Brain pericyte (primary cell): ENCODE results near the gene GSTA2.
"Not testable (repeated sequence)": the region's sequence is repeated elsewhere in the genome, so short reads cannot be mapped to it uniquely, and the experiment has no call there.

ENCODE experiments used
- DNase-seq: peaks from one replicate; pipeline ENCODE4 v3.0.0-alpha.2; 2012; ENCODE audit warnings: low read depth, low spot score

Gene GSTA2

GRCh38 chr6:52763322-52763916 is at the start of gene GSTA2:
Gene GSTA2, minus strand, starts transcription at chr6:52763475. Its CDS starts 5,528 bp downstream, at chr6:52757947.
- DNase-seq = not testable (repeated sequence)

GRCh38 chr6:52809777-52810176 is 46.5 kb upstream of the GSTA2 start:
- DNase-seq = not testable (repeated sequence)

DNA sequence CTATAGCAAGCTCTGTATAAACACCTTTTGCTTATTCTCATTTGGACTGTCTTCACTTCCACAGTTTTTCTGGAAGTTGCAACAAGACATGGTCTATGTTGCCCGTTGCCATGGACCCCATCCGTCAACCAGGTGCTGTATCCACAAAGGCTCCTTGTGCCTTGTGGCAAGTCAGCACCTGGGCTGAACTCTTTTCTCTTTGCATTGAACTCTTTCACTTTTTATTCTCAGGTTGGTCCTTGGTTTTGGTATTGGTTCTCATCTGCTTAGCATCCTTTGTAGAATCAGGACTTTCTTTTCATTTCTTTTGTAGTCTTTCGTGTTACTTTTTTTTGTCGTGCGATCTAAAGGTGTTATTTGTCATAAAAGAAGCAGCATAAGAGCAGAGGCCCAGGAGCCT is 45.4 kb upstream of the GSTA2 start:
- DNase-seq = no peak

DNA sequence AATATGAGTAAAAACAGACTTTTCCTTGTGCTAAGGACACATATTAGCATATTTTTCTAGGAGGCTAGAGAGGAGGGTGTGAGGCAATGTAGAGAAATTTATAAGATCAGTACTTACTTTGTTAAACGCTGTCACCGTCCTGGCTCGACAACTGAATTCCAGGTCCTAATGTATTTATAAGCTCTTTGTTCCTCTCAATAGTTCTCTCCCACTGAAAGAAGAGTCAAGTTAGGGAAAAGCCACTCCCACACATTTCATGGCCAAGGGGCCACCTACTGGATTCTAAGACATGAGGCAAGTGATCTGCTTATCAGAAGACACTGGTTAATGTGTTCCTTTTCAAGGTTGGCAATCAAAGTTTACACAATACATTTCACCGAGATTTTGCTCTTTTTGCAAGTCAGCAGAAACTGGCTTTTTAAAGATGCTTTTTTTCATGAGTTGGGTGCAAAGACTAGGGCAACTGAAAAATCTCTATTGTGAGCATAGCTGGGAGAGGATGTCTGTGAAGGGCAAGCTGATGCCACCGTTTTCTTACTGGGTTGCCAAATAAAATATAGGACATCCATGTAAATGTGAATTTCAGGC is 40.5 kb upstream of the GSTA2 start, which contains the start of gene GSTA1:
TSS of gene GSTA1 (minus strand) at position 149 of the 588 bp plus-strand sequence. CDS start 4,549 bp downstream, outside the sequence.
- DNase-seq = not testable (repeated sequence)

DNA sequence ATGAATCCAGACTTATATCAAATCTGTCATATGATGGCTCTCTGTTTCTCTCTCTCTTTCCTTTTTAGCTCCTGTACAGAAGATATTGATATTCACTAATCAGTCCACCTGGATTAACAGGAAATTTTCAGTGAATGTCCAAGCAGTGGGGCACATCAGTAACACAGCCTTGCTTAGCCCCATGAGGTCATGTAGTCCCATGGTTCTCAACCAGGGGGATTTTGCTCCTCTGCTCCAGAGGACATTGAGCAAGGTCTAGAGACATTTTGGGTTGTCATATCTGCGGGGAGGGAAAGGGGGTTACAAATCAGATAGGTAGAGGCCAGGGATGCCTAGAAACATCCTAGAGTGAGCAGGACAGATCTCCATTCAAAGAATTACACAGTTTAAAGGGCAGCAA is 39.5 kb upstream of the GSTA2 start:
- no peak for DNase-seq

- DNase-seq = no peak
These were observed 38.0 kb upstream of the GSTA2 start for GRCh38 chr6:52801188-52801841.

DNA sequence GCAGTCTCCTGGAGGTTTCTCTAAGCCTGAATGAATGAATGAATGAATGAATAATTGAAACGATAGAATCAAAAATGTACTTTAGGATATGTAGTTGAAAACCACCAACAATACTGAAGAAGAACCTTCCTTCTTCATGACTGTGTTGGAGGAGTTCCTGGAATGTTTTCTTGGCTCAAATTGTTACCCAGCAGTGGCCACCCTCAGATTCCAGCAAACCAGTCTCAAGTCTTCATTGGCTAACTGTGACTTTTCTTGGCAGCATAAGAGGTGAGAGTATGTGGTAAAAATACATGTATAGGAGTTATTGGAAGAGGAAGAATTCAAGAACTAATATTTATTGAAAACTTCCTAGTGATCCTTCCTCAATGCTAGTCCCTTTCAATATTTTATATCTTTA is 36.0 kb upstream of the GSTA2 start:
- DNase-seq = not testable (repeated sequence)

- DNase-seq = not testable (repeated sequence)
These were observed 31.1 kb upstream of the GSTA2 start for GRCh38 chr6:52794366-52794765.

DNA sequence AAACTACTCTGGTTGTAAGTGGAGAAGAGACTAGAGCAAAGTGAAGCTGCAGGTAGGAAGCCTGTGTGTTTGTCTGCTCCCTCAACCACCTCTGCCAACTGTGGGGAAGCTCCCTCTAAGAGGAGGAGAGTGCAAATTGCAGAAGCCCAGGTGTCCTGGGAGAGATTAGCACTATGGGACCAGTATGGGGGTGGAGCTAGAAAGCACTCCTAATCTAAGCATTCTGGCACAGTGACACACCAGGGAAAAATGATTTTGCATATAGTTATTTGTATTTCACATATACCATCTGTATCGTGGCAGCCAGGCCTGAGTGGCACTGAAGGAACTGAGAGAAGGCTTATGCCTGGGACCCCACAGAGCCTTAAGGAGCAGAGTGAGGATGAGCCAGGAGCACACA is 27.6 kb upstream of the GSTA2 start:
- DNase-seq = no peak

DNA sequence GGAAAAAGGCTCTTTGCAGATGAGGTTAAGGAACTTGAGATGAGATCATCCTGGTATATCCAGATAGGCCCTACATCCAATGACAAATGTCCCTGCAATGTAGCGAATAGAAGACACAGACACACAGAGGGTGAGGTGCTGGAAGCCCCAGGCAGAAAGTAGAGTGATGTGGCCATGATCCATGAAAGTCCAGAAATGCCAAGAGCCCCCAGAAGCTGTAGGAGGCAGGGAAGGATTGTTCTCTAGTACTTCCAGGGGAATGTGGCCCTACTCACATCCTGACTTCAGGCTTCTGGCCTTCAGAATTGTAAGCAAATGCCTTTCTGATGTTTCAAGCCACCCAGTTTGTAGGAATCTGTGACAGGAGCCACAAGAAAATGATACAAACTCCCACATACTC is 26.4 kb upstream of the GSTA2 start:
- DNase-seq = not testable (repeated sequence)

DNA sequence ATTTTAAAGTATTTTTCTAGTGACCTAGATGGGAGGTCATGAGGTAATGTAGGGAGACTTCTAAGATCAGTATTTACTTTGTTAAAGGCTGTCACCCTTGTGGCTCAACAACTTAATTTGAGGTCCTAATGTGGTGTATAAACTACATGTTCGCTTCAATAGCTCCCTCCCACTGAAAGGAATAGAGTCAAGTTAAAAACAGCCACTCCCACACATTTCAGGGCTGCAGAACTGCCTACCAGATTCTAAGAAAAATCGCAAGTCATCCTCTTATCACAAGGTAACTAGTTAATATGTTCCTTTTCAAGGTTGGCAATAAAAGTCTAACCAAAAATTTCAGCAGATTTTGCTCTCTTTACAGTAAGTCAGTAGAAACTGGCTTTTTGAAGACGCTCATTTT is 25.2 kb upstream of the GSTA2 start:
- DNase-seq = no peak

GRCh38 chr6:52787917-52788316 is 24.6 kb upstream of the GSTA2 start:
- DNase-seq = no peak

- DNase-seq = no peak
These were observed 23.1 kb upstream of the GSTA2 start for GRCh38 chr6:52786249-52786956.

DNA sequence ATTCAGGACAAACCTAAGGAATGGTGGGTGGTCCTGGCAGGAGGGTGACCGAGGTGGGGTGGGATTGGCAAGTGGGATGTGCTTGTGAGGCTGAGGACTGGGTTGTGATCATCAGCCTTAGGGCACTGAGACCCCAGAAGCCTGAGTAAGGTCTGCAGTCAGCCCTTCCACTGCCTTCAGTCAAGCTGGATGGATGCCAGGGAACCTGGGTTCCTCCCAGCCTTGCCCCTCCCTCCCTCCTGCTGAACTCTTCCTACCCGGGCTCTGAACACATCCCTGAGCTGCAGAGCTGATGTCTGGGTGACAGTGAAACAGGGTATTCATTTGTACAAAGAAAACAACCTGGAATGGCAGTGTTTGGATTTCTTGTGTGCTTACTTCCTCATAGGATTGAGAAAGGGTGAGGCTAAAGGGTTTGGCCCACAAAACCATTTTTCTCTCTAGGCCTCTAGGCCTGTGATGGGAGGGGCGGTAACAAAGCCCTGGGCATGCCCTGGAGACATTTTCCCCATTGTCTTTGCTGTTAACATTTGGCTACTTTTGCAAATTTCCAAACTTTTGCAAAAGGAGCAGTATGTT is 19.5 kb upstream of the GSTA2 start:
- not testable (repeated sequence) for DNase-seq

DNA sequence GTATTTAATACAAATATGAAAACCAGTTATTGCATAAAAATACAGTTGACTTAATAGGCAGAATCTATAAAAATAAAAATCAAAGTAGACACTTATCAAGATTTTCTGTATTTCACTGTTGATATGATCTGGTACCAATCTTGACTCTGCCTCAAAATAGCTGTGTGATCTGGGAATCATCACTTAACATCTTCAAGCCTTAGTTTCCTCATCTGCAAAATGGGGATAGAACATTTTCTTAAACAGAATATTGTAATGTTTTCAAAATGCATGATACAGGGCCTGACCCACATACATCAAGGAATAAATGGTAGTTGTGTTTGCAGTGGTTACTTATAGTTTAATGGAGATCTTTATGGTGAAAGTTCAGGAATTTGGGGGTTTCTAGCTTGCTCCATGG is 18.9 kb upstream of the GSTA2 start:
- DNase-seq = not testable (repeated sequence)

GRCh38 chr6:52779237-52779636 is 16.0 kb upstream of the GSTA2 start:
- DNase-seq = no peak

DNA sequence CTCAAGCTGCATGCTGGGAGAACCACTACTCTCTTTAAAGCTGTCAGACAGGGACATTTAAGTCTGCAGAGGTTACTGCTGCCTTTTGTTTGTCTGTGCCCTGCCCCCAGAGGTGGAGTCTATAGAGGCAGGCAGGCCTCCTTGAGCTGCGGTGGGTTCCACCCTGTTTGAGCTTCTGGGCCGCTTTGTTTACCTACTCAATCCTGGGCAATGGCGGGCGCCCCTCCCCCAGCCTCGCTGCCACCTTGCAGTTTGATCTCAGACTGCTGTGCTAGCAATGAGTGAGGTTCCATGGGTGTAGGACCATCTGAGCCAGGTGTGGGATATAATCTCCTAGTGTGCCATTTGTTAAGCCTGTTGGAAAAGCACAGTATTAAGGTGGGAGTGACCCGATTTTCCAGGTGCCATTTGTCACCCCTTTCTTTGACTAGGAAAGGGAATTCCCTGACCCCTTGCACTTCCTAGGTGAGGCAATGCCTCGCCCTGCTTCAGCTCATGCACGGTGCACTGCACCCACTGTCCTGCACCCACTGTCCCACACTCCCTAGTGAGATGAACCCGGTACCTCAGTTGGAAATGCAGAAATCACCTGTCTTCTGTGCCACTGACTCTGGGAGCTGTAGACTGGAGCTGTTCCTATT is 13.6 kb upstream of the GSTA2 start:
- not testable (repeated sequence) for DNase-seq

DNA sequence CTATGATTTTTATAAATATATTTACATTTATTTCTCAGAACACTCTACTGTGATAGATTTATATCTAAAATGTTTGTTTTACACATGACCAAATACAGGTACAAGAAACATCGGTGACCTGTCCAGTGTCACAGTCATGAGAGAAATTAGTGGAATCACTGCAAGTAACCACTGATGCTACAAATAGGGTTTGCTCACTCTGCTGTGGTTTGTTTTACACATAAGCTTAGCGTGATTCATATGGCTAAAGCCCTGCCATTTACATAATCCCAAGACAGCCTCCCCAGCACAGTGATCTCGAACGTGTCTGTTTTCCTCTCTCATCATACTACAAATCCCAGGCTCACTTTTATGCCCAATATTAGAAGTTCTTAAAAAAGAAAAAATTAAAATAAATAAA is 6.1 kb upstream of the GSTA2 start:
- DNase-seq = not testable (repeated sequence)

- DNase-seq = not testable (repeated sequence)
These were observed 4.4 kb upstream of the GSTA2 start for GRCh38 chr6:52767658-52768057.

DNA sequence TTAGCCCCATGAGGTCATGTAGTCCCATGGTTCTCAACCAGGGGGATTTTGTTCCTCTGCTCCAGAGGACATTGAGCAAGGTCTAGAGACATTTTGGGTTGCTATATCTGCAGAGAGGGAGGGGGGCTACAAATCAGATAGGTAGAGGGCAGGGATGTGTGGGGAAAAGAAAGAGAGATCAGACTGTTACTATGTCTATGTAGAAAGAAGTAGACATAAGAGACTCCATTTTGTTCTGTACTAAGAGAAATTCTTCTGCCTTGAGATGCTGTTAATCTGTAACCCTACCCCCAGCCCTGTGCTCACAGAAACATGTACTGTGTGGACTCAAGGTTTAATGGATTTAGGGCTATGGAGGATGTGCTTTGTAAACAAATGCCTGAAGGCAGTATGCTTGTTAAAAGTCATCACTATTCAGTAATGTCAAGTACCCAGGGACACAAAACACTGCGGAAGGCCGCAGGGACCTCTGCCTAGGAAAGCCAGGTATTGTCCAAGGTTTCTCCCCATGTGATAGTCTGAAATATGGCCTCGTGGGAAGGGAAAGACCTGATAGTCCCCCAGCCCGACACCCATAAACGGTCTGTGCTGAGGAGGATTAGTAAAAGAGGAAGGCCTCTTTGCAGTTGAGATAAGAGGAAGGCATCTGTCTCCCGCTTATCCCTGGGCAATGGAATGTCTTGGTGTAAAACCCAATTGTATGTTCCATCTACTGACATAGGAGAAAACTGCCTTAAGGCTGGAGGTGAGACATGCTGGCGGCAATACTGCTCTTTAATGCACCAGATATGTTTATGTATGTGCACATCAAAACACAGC is 1.4 kb downstream of the GSTA2 start:
- not testable (repeated sequence) for DNase-seq
